GM20000 (cell line): ENCODE measurements around the gene NRL.
A peak's percentile ranks its signal among the peaks of the same experiment; 100 is the strongest.

Experiments
- DNase-seq: peaks from one replicate; pipeline ENCODE4 v3.0.0; 2012; ENCODE audit warnings: low spot score
- TF ChIP-seq, protein P1 (sequence below): IDR thresholded peaks from 2 replicates; pipeline ENCODE4 v1.5.1; 2012; ENCODE audit warnings: mild to moderate bottlenecking, control low read depth; ENCODE audit errors: extremely low read depth, missing control alignments

Gene NRL

DNA sequence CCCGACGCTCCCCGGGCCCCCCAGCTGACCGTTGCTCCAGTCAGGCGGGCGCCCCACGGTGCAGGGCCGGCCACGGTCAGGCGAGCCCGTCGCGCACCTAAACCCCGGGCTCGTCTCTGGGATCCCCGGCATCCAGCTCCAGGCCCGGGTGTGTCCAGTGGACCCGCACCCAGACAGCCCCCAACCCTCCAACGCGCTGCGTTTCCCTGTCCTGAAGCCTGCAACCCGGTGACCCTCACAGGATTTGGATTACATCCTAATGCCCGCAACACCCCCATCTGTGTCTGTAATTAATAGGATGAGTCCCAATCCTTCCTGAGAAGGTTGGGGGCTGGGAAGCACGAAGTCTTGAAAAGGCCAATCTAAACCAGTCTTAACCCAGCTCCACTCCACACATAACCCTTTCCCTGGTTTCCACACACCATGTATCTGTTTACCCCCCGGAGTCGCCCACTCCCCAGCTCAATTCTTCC, 33.0 kb downstream of the NRL start:
- TF ChIP-seq, protein P1, sequence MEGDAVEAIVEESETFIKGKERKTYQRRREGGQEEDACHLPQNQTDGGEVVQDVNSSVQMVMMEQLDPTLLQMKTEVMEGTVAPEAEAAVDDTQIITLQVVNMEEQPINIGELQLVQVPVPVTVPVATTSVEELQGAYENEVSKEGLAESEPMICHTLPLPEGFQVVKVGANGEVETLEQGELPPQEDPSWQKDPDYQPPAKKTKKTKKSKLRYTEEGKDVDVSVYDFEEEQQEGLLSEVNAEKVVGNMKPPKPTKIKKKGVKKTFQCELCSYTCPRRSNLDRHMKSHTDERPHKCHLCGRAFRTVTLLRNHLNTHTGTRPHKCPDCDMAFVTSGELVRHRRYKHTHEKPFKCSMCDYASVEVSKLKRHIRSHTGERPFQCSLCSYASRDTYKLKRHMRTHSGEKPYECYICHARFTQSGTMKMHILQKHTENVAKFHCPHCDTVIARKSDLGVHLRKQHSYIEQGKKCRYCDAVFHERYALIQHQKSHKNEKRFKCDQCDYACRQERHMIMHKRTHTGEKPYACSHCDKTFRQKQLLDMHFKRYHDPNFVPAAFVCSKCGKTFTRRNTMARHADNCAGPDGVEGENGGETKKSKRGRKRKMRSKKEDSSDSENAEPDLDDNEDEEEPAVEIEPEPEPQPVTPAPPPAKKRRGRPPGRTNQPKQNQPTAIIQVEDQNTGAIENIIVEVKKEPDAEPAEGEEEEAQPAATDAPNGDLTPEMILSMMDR: no peak
- no peak for DNase-seq

DNA sequence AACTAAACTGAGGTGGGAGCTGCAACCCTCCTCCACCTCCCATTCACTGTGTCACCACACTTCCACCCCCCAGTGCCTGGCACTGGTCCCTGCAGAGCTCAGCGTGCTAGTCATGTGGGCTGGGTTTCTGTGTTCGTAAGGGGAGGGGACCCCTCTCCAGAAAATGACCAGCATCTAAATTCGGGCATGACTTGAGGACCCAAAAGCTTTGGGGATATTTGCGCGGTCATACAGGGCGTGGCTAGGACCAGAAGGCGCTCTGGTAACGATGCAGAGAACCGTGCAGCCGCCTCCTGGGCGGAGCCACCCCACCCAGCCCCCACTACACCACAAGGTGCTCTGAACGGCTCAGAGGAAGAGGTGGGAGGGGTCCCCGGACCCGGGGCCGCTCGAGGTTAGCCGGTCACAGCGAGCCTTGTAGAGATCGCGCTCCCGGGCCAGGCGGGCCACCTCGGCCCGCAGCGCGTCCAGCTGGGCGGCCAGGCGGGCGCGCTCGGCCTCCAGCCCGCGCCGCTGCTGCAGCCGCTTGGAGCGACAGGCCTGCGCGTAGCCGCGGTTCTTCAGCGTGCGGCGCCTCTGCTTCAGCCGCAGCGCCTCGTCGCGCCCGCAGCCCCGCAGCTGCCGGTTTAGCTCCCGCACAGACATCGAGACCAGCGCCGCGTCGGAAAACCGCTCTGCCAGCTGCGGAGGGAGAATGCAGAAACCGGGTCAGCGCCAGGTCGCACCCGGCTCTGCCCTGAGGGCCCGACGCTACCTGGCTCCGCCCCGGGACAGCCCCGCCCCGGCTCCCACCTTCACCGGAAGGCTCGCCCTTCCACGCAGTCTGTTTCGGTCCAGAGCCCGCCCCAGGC, 33.6 kb downstream of the NRL start:
- TF ChIP-seq, protein P1: no peak

DNA sequence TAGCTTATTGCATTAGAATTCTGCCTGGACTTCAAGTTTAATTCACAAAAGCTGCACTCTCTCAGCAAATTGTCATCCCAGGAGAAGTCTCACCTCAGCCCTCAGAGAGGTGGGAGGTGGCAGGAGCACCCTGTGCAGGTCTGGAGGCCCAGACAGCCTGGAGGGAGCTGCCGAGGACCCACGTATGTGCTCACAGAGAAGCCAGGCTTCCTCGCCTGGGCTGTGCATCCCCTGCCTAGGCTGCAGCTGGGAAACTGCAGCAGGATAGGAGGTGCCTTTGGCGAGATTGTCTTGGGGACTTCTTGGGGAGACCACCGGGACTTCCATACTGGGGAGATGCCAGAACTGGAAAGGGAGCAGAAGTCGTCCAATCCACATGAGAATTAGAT, 34.6 kb downstream of the NRL start:
- DNase-seq: no peak

More for the DNA sequence above, 33.6 kb downstream of the NRL start:
- DNase-seq: peak; percentile 91

DNA sequence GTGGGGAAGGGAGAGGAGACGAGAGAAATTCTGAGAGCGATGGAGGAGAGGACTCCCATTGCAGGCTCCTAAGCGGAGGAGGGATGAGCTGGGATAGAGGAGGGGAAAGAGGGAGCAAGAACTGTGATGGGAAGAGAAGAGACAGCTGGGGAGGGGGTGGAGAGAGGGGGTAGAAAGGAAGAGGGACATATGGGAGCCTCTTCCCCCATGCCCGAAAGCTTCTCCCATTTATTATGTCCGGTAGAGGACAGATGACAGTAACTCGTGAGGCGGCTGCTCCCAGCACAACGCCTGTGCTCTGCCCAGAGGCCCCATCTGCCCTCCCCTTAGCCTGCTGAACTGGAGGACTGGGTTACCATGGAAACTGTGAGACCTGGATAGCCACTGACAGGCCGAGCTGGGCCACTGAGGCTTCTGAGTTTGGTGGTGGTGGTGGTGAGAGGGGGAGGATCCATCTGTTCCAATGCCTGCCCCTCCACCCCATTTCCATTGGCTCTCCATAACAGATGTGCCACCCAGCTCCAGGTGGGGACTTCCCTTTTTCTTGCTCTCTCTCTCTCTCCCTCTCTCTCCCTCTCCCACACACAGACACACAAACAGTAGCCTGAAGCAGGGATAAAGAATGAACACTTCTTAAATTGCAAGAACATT, 35.1 kb downstream of the NRL start:
- TF ChIP-seq, protein P1: no peak
- DNase-seq: no peak

More for the DNA sequence above, 34.6 kb downstream of the NRL start:
- TF ChIP-seq, protein P1: no peak

DNA sequence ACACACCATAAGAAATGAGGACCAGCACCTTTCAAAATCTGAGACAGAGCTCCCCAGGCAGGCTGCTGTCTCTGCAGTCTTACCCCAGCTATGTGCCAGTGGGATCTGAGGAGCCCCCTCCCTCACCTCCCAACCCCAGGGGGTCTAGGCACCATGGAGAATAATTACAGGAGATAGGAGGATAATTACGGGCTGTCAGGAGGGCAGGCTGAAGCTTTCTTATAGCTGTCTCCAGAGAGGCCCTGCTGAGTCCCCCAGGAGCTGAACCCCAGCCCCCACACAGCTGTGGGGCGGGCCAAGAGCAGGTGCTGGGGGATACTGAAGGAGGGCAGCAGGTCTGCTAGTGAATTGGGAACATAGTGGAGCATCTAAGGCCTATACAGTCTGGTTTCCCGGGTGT, 36.6 kb downstream of the NRL start:
- DNase-seq: no peak
- TF ChIP-seq, protein P1: no peak

DNA sequence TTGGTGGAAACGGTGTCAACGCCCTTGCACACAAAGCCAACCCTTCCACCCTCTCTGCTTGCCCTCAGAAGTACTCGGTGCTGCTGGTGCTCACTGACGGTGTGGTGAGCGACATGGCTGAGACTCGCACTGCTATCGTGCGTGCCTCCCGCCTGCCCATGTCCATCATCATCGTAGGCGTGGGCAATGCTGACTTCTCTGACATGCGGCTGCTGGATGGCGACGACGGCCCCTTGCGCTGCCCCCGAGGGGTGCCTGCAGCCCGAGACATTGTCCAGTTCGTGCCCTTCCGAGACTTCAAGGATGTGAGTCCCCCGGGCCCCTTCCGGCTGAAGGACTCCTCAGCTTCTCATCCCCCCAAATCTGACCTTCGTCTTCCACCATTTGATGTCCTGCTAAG, 37.7 kb downstream of the NRL start:
- DNase-seq: no peak
- TF ChIP-seq, protein P1: no peak

DNA sequence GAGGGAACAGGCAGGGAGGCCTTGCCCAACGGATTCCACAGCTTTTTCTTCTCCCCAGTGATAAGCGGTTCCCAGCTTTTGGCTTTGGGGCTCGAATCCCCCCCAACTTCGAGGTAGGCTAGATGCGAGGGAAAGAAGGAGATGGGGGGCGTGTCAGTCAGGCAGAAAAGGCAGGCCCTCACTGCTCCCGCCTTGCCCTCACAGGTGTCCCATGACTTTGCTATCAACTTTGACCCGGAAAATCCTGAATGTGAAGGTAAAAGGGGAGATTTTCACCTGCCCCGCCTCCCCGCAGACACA, 38.5 kb downstream of the NRL start:
- TF ChIP-seq, protein P1: no peak
- DNase-seq: no peak
